Measurements from ENCODE around the gene DIPK1B.

DNA sequence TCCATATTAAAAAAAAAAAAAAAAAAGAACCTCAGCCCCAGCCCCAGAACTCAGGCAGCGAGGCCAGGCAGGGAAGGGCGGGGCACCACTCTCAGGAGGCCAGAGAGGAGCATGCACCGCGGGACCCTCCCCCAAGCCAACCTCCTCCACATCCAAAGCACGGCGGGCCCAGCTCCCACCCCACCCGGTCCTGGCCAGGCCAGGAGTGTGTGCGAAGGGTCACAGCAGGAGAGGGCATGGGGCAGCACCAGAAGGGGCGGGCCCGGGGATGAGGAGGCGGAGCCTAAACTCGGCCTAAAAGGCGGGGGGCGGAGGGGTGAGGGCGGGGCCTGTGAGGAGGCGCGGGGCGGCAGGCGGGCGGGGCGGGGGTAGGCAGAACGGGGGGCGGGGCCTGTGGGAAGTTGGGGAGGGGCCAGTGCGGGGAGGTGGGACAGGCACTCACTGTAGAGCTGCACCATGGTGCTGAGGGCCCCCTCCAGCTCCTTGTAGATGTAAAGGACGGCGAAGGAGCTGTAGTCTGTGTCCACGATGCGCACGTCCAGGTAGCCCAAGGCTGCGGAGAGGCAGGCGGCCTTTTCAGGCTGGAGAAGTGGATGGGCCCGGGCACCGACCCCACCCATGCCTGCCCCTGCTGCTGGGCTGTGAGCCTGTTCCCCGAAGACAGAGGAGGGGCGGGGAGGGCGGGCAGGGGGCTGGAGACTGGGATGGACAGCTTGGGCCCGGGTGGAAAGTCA is 50.7 kb downstream of the DIPK1B start:
- TF ChIP-seq CTCF (IDR thresholded peaks at IDR 0.05; ENCODE audit: insufficient read depth, low read length) = no peak
- no peak for TF ChIP-seq POLR2AphosphoS5 (IDR thresholded peaks at IDR 0.05; ENCODE audit: low read depth)
